Left kidney (tissue), 2 donors: ENCODE data around the gene EYS. TPM values are rescaled to one million over a fixed set of nuclear protein-coding genes. Genes with fewer than 3 reads are reported as not detected.

Experiments used
- DNase-seq: peaks from one replicate; pipeline ENCODE4 v3.0.0-alpha.2; 2013
- polyA plus RNA-seq: library from polyadenylated mRNA; unstranded; fragments of 120-200 nt; gene quantifications from one replicate; pipeline ENCODE4 v1.2.1, GENCODE V29; 2013; ENCODE audit not compliant: insufficient read length

The EYS gene
- polyA plus RNA-seq, 1 donor = 0.96 TPM

DNA sequence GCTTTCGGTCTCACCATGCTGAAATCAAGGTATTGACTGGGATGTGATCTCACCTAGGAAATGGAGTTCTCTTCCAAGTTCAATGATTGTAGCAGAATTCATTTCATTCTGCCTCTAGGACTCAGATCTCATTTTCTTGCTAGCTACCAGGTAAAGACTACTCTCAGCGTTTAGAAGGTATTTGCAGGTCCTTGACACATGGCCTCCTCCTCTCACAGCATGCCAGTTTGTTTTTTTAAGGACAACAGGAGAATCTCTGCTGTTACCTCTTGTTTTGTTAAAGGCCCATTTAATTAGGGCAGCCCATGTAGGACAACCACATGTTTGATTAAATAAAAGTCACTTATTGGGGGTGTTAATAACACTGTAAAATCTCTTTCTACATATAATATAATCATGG, 757.8 kb downstream of the EYS start:
- DNase-seq = no peak

DNA sequence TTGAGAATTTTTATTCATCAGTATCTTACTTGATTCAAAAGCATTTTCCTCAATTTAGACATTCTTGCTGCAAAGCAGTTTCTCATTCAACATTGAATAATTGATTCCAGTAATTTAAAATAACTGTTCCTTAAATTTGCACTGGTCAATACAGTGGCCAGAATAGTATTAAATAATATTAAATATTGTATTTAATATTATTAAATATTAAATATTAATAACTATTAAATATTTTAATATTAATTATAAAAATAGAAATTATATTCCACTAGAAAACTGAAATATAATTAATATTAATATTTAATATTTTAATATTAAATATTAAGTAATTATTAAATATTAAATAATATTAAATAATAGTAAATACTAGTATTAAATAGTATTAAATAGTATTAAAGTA, 758.8 kb downstream of the EYS start:
- DNase-seq = no peak

DNA sequence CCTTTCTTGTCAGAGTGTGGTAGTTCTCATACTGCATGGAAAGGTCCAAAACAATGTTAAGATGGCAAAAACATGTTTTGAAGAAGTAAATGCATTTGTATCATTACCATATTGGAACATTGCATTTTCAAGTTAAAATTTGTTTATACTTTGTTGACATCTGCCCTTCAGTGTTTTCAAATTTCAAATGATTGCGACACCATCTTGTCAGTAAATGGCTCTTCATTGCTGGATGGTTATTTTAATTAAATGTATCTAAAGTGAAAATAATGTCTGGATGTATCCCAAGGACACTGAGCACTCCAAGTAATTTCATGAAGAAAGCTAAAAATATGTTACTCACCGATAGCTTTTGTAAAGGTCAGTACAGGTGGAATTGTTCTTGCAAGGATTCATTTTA, 761.6 kb downstream of the EYS start:
- DNase-seq = no peak

DNA sequence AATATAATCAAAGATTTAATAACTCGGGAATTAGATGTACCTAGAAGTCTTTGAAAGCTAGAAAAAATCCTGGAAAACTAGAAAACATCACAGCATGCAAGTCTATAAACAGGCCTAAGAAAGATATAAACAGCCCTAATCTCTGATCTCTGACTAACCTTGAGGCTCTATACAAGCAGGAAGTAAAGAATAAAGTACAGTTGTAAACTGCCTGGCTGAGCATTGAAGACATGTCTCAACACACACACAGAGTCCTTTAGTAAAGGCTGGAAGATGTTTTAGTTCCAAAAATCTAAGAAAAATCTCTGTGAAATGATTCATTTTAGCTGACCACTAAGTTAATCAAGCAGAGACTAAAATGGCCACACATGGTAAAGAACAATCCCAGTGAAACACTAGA, 774.5 kb downstream of the EYS start:
- no peak for DNase-seq

DNA sequence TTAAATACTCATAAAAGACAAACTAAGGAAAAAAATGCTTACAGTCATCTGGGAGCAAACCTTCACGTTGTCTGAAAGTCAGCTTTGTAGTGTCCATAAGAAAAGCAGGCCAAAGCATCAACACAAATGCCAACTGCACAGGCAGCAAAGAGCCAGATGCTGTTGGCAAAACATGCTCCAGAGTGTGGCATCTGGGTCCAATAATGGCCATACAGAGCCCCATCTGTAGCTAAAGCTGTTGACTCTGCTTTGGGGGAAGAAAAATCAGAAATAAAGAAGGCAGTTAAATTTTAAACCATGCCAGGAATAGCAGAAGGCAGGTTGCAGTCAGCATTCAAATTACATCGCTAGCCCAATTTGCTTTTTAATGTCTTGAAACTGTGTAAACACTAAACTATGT, 776.3 kb downstream of the EYS start:
- DNase-seq = no peak

DNA sequence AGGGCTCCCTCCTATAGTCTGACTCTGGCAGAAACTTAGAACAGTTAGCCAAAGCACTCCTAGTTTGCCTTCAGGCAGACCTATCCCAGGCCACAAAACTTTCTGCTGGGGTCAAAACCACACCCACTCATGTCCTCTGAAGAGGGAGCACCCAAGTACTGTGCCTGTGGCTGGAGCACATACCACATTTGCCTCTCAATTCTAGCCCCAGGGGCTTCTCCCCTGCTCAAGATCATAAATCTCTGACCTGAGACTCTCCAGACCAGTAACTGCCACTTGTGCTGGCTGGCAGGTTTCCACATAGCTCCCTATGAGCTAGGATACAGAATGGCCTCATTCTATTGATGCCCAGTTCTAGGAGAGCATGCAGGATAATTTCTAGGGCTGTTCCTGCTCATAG, 781.0 kb downstream of the EYS start:
- DNase-seq = no peak

DNA sequence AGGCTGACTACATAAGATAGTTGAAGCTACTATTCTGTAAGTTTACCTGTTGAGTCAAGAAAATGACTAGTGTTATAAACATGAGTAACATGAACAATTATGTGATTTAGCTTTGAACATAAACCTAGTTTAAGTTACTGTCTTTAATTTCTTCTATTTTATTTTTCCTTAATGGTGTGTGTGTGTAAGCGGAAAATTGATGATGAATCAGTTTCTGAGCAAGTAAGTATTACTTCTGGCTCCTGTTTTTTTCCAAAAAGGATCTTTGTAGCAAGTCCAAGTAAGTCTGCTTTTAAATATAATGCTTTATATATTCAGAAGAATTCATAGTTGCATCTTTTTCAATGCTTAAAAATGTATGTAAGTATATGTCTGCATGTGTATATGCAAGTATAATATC, 786.8 kb downstream of the EYS start:
- no peak for DNase-seq

DNA sequence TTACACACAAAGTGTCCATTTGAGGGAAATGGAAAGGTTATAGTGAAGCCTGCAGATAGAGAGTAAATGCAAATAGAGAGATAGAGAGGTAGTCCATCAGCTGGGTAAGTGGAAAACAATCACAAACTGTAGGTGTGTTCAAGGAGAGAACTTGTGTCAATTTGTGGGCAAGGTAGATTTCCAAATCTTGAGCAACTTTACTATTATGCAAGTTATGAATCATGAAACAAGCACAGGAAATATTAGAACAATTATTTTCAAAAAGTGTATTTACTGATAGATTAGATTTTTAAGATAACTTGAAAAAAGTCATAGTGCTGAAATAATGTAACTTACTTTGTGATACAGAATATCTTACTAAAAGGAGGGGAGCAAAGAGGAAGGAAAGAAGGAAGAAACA, 792.9 kb downstream of the EYS start:
- no peak for DNase-seq

DNA sequence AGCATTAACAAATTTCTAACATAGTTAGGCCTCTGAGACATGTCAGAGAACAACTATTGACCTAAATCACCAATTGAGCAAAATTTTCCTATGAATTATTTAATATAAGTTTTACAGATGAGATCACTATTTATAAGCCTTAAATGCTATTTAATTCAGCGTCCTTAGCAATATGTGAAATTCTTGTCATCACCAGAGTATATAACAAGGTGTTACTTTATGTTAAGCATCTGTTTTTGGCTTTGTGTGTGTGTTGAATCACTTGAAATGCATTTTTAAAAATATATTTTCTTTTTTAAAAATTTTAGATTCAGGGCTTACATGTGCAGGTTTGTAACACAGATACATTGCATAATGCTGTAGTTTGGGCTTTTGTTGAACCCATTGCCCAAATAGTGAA, 794.1 kb downstream of the EYS start:
- DNase-seq = no peak

DNA sequence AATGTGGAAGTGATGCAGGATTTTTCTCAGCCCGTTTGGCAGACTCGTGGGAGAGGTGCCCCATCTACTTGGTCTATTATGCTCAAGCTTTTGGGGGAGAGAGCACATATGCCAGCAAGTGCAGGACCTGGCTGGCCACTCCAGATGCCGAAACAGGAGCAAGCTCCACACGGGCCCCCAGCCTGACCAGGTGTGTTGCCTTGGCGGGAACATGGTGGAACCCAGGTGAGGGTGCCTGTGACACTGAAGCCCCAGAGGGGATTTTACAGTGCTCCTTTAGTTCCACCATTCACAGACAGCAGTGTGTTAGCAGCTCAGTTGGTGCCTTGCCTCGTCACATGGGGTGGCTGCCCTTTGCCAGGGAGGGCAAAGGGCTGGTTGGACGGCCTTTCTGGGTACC, 798.9 kb downstream of the EYS start:
- DNase-seq = no peak

DNA sequence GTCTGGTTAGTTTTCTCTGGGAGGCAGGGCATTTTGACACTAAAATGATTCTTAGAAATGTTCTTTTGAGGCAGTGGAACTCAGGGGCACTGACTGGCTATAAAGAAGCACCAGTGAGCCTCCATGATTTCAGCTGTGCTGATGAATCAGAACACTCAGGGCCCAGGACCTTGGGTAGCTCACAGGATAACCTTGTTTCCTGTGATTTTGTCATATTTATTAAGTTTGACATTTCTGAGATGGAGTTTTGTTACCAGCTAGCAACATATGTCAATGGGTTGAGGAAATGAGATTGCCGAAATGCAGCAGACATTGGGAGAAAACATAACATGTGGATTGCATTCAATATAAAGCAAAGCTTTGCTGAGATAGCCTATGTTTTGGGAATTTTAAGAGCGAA, 802.4 kb downstream of the EYS start:
- DNase-seq = no peak

DNA sequence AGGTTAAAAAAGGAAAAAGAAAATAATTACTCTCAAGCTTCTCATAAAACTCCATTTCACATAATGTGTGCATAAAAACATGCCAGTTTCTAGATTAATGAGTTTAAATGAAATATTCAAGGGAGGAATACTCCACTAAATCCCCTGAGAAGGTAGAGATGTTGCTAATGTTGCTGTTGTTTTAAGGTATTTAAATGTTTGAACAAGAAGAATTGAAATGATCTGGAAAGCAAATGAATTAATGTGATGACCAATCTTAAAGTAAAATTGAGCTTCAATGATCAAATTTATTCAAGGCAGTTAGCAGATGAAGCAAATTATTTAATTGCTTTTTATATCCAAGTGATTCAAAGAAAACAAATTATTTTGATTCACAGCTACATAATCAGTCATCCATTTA, 804.4 kb downstream of the EYS start:
- no peak for DNase-seq

DNA sequence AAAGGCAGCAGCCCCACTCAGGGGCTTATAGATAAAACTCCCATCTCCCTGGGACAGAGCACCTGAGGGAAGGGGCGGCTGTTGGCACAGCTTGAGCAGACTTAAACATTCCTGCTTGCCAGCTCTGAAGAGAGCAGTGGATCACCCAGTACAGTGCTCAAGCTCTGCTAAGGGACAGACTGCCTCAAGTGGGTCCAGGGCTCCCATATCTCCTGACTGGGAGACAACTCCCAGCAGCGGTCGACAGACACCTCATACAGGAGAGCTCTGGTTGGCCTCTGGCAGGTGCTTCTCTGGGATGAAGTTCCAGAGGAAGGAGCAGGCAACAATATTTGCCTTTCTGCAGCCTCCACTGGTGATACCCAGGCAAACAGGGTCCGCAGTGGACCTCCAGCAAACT, 810.1 kb downstream of the EYS start:
- DNase-seq = no peak

DNA sequence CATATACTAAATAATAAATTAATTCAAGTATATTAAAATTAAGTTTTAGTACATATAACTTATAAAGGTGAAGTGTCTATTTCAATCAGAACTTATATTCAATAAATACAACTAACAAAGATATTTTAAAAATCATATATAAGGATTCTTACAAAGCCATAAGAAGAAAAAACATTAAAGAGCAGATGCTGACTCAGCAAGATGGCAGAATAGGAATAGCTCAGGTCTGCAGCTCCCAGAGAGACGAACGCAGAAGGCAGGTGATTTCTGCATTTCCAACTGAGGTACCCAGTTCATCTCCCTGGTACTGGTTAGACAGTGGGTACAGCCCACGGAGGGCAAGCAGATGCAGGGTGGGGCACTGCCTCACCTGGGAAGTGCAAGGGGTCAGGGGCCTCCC, 811.1 kb downstream of the EYS start:
- no peak for DNase-seq

DNA sequence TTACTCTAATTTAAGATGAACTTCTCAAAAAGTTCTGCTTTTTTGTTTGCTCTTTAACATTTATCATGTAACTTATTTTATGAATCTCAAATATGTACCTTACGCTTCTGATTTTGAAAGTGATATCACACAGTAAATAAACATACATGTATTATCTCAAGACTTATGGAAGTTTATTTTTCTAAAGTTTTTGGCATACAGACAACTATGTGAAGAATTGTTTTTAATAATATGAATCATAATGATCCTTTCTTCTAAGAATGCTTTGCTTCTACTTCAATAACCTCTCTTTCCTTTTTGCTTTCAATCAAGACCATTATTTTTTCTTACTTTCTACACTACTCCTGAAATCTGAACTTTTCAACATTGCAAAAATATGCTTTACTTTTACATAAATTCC, 816.4 kb downstream of the EYS start:
- DNase-seq = no peak

DNA sequence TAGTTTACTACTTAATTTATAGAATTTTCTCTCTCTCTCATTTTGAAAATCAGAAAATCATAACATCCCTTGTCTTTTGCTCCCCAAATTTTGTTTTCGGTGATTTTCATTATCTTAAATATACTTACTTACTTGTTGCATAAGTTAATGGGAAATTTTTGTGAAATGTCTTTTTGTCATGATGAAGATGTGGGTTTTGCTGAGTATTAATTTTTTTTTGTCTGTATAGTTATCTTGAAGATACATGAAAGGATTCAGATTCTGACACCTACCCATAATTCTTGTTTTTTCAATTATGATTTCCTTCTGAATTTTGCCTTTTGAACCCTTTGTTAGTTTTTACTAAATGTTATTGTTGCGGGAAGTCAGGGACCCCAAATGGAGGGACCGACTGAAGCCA, 817.9 kb downstream of the EYS start:
- no peak for DNase-seq

DNA sequence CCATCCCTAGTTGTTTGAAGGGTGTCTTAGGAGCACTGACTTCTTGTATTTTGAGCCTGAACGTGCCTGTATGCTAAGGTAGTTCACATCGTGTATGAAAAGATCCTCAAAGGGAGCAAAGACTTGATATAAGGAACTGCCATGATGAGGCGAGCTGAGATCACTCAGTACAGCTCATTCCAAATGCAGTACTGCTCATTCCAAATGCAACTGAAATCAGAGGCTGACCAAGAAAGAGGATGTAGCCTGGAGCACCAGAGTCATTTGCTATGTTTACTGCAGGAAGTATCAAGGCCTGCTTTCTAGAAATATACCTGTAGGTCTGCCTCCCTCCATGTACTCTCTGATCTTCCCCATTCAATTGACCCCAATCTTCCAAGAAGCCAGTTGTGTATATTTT, 832.2 kb downstream of the EYS start:
- no peak for DNase-seq

DNA sequence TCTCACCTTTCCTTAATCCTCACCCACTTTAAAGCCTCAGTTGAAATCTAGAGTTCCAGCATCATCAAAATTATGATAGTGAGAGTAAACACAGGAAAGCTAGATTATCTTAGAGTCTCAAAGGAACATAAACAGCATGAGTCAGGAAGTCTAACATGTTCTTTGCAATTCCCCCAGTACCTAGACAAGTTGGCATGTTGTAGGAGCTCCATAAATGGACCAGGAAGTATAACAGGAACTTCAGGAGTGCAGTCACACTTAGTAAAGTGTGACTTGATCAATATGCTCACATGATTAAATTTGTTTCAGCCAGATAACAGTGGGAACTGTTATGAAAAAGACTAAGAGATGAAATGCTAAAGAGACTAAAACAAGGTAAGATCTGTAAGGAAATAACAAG, 834.4 kb downstream of the EYS start:
- no peak for DNase-seq

DNA sequence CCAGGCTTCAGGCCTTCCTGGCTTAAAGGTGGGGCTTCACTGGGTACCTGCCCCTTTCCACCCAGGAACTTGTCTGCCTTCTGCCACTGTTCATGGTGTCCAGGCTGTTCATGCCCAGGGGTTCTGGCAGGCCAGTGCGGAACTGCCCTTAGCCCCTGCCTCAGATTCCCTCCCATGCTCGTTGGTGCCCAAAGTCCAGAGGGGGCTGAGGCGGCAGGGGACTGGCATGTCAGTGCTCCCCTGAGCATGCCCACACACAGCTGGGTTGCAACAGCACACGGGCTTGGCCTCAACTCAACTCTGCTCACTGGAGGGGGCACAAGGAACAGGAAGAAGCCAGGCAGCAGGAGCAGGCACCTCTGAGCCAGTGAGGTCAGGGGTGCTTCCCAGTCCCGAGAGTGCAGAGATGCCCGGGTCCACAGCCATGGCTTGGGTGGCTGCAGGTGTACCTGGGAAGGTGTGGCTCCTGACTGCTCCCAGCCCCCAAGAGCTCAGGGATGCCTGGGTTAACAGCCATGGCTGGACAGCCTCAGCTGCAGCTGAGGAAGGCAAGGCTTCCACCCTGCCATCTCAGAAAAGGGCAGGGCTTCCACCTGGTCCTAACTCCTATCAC, 845.9 kb downstream of the EYS start:
- no peak for DNase-seq

DNA sequence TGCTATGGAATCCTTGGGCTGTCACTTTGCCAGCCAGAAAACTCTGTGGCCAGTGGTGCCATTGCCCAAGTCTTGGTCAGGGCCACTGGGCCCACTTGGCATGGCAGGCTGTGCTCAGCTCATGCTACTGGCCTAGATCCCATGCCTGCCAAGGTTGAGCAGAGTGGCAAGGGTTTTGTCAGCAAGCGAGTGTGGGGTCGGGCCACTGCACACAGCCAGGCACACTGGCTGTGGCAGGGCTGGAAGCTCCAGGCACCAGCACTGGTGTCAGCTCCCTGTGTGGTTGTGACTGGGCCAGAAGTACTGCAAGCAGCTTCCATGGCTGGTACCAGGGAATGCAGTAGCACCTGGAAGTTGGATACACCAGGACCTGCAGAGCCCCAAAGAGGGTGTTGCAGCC, 846.8 kb downstream of the EYS start:
- no peak for DNase-seq

DNA sequence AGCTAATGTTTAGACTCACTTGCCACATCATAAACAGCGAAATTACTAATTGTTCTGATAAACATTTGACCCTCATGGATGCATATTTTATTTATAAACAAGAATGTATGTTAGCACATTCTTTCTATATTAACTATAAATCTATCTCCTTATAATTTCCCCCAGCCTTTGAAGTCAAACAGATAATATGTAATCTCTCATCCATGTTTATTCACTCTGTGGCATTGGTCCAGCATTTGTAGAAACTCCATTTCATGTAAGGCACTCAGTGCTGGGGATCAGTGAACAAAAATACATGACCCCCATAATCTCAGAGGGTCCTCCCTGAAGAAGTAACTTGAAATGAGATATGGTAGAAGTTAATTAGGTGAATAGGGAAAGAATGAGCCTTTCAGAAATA, 856.9 kb downstream of the EYS start:
- DNase-seq = no peak

DNA sequence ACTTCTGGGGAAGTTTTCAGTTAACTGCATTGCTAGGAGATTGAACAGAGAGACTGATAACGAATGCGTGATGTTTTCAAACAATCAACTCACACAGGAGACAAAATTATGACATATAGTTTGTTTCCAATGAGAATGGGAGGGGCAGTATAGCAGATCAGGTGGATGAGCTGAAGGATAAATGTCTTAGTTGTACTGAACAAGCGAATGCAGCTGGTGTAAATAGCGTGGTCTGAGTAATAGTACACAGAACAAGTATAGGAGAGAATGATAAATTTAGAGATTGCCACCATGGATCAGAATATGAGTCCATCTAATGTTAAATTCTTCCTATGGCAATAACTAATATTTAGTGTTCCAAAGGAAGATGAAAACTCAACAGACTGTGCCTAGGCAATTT, 858.6 kb downstream of the EYS start:
- no peak for DNase-seq

DNA sequence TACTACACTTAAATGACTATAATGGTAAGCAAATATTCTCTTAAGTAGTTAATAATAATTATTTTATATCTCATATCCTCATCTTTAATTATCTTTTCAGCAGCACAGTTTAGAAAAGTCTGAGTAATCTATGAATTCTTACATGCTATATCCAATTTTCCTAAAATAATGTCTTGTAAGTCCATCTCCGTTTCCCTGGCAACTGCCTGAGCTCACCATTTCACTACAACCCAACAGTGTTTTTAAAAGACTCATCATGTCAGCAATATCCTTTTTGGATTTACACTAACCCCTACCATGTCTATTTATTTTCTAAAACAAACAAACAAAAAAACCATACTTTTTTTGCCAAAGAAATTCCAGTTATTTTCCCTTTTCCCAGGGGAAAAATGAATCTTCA, 859.6 kb downstream of the EYS start:
- no peak for DNase-seq

DNA sequence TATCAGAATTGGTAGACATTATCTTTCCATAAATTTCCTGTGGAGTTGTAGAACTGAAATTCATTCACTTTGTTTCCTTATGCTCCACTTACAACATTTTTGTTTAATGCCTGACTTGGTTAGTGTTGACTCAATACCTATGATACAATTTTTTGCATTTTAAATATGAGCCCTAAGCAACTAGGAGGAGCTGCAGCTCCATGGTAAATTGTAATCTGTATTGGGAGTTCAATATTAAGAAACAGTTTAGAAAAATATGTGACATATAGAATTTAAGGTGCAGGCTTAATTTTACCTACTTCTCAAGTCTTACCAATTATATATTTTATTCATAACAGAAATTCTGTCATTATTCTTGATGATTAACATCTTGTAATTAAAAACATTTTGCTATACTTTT, 868.3 kb downstream of the EYS start:
- no peak for DNase-seq

DNA sequence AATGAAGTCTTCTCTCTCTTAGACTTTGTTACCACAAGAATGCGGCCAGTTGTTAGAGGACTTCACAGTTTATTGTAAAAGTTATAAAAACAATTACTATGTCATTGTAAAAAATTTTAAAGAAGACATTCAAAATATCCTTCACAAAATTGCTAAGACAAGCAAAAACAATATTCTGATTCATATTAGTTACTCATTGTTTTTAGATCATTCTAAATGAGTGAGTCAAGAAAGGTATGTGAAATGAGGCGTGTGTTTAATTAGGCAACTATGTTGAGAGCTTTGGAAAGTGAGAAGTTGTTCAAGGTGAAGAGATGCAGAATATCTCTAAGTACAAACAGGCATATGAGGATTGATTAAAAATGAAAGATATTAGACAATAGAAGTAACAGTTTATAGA, 875.3 kb downstream of the EYS start:
- DNase-seq = no peak
